GM12865 (cell line): ENCODE measurements around the gene OR11H7.
"Not testable (repeated sequence)": the region's sequence is repeated elsewhere in the genome, so short reads cannot be mapped to it uniquely, and the experiment has no call there.

Experiments used
- DNase-seq: peaks from one replicate; pipeline ENCODE4 v3.0.0; 2010; ENCODE audit warnings: low read depth
- H3K4me3 ChIP-seq: 2 replicates; pipeline ENCODE4 v1.5.1; 2011; ENCODE audit warnings: mild to moderate bottlenecking, low read depth, low read length, control low read depth
- CTCF ChIP-seq: IDR thresholded peaks from 2 replicates; pipeline ENCODE4 v1.5.1; 2011; ENCODE audit warnings: low read length, control low read depth, low read depth, inconsistent platforms; ENCODE audit not compliant: insufficient read depth; ENCODE audit errors: missing control alignments

OR11H7 gene

DNA sequence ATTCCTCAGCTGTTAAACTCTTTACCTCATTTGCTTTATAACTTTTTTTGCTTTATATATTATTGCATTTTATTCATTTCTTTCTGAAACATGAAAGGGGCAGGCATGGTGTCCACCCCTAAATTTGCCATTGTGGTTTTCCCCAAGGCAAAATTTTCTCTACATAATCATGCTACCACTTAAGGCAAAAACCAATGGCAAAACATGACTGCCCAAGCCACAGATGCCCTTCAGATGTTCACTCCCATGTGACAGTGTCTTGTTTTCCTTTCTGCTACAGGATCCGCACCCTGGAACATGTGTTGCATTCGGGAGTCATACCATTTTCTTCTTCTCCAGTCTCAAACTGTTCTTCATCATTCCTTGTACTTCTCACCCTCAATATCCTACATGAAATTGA lies 48.6 kb downstream of the OR11H7 start:
- DNase-seq, result no peak
- H3K4me3 ChIP-seq, result no peak overlapping the region
- TF ChIP-seq CTCF, result no peak

GRCh38 chr14:20278414-20278813 lies 49.6 kb downstream of the OR11H7 start:
- no peak for DNase-seq
- no peak for TF ChIP-seq CTCF
- H3K4me3 ChIP-seq, result no peak overlapping the region

DNA sequence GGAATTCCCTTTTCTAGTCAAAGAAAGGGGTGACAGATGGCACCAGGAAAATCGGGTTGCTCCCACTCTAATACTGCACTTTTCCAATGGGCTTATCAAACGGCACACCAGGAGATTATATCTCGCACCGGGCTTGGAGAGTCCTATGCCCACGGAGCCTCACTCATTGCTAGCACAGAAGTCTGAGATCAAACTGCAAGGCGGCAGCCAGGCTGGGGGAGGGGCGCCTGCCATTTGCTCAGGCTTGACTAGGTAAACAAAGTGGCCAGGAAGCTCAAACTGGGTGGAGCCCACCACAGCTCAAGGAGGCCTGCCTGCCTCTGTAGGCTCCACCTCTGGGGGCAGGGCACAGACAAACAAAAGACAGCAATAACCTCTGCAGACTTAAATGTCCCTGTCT lies 51.5 kb downstream of the OR11H7 start:
- not testable (repeated sequence) for DNase-seq, H3K4me3 ChIP-seq
